ENCODE measurements around the gene BTBD8. TPM values are rescaled to one million over a fixed set of nuclear protein-coding genes. Genes with fewer than 3 reads are reported as not detected.

The BTBD8 gene
- total and polyA plus RNA-seq, 12 donors: 3.5 to 14.1 (median 9.5) TPM

GRCh38 chr1:92079441-92079840 is 704 bp upstream of the BTBD8 start:
- no peak for DNase-seq
- Histone ChIP-seq H3K9me3 (replicated peaks in 1 of 3) (no peaks in the 10 kb centered on the region), H3K36me3 (replicated peaks in 1 of 2) (no peaks in the 10 kb centered on the region), H3K4me3 (peak overlapping the region in 1 of 4 donors; percentile 91), H3K27me3 (no peaks in the 10 kb centered on the region), H3K4me1 (replicated peaks in 1 of 2) (peaks cover 0 to 8% of the 10 kb centered on the region in 2 donors), H3K27ac (peak overlapping the region in 1 of 5 donors; percentile 70)
- TF ChIP-seq POLR2A (IDR thresholded peaks at IDR 0.05) (no peak), CTCF (IDR thresholded peaks at IDR 0.05) (no peak)
- intact Hi-C loops (cut with DNase I): no loop called here
- 92 to 96% (median 94%) methylated on average over 7 of the region's 7 CpGs for WGBS, 4 donors

GRCh38 chr1:92081031-92081430 is 886 bp downstream of the BTBD8 start:
- Histone ChIP-seq H3K27me3 (no peaks in the 10 kb centered on the region), H3K4me1 (replicated peaks in 1 of 2) (peaks cover 0 to 8% of the 10 kb centered on the region in 2 donors), H3K36me3 (replicated peaks in 1 of 2) (no peaks in the 10 kb centered on the region), H3K27ac (peak overlapping the region in 2 of 5 donors; percentile 70 to 79), H3K4me3 (peak overlapping the region in 2 of 4 donors; percentile 65 to 91), H3K9me3 (replicated peaks in 1 of 3) (peaks cover 0 to 6% (median 0%) of the 10 kb centered on the region in 3 donors)
- TF ChIP-seq POLR2A (IDR thresholded peaks at IDR 0.05) (no peak), CTCF (IDR thresholded peaks at IDR 0.05) (no peak)
- WGBS, 4 donors: 25 to 30% (median 28%) methylated on average over 4 of the region's 4 CpGs
- DNase-seq: no peak
- intact Hi-C loops (cut with DNase I): no loop called here

GRCh38 chr1:92084651-92085050 is 4.5 kb downstream of the BTBD8 start:
- Histone ChIP-seq H3K36me3 (replicated peaks in 1 of 2) (no peaks in the 10 kb centered on the region), H3K27ac (no peak overlapping the region), H3K4me3 (no peak overlapping the region), H3K27me3 (no peaks in the 10 kb centered on the region), H3K9me3 (replicated peaks in 1 of 3) (peaks cover 0 to 12% (median 0%) of the 10 kb centered on the region in 3 donors), H3K4me1 (replicated peaks in 1 of 2) (peaks cover 0 to 8% of the 10 kb centered on the region in 2 donors)
- TF ChIP-seq CTCF (IDR thresholded peaks at IDR 0.05) (no peak), POLR2A (IDR thresholded peaks at IDR 0.05) (no peak)
- intact Hi-C loops (cut with DNase I): no loop called here
- no peak for DNase-seq
- WGBS, 4 donors: 79 to 100% (median 93%) methylated on average over 1 of the region's 1 CpG

DNA sequence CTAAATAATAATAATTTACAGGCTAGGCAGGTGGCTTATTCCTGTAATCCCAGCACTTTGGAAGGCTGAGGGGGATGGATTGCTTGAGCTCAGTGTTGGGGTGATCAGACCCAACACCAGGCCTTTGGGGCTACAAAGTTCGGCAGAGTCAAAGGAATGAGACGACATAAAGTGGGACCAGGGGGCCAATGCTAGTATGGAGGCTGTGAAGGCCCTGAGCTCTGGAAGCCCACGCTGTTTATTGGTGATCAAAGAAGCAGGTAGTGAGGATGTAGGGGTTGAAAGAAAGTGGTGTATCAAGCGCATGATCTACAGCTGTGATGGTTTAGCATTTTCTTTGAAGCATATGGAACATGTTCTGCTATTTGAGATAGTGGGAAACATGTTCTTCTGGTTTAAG is 5.6 kb downstream of the BTBD8 start:
- Histone ChIP-seq H3K27ac (no peak overlapping the region), H3K36me3 (replicated peaks in 1 of 2) (no peaks in the 10 kb centered on the region), H3K4me1 (replicated peaks in 1 of 2) (peaks cover 0 to 8% of the 10 kb centered on the region in 2 donors), H3K27me3 (no peaks in the 10 kb centered on the region), H3K4me3 (no peak overlapping the region), H3K9me3 (replicated peaks in 1 of 3) (peaks cover 0 to 12% (median 0%) of the 10 kb centered on the region in 3 donors)
- 95 to 98% (median 97%) methylated on average over 4 of the region's 4 CpGs for WGBS, 4 donors
- no peak for DNase-seq
- no peak for TF ChIP-seq CTCF (IDR thresholded peaks at IDR 0.05)
- intact Hi-C loops (cut with DNase I): no loop called here
